ENCODE measurements around the gene TSPAN3. TPM values are rescaled to one million over a fixed set of nuclear protein-coding genes. Genes with fewer than 3 reads are reported as not detected.

TSPAN3 gene
- 10 to 100 TPM; 38.6 to 53.1 (median 42.8) TPM for total RNA-seq

DNA sequence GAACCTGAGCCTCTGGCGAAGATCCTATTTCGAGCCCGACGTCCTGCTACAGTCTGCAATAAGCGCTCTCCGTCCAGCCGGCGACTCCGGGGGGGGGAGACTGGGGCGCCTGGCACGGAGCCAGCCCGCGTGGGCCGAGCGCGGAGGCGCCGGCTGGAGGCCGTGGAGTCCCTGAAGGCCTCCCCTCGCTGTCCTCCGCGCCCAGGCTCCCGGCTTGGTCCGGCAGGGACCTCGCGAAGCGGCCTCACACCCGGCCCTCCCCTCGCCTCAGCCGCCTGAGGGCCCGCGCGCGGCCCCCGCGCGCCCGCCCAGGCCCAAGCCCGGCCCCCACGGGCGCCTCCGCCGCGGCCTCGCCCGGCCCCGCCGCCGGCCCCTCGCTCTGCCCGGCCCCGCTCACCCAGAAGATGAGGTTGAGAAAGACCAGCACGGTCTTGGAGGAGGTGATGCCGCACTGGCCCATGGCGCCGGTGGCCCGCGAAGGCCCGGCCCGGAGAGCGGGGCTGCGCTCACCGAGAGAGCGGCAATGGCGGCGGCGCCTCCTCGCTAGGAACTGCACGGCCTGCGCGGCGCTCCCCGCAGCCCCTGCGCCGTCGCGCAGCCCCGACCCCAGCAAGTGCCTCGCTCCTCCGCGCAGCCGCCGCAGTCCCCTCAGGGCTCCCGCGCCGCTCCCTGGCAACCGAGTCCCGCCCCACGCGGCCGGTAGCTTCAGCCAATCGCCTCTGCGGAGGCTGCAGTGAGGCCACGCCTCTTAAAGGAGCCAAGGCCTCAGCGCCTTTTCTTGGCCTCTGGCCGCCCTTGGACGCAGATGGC is at the start of gene TSPAN3:
TSS of gene TSPAN3 (minus strand) at position 615 of the 810 bp plus-strand sequence. CDS start at position 460, 155 bp downstream.
- ATAC-seq (peak; percentile 99), DNase-seq (peak; percentile 90)
- H3K4me3 Mint-ChIP-seq: peak within 1 kb of the TSS; percentile 85
- peaks cover 2% of the 10 kb centered on the region for H3K36me3 Mint-ChIP-seq (ENCODE audit: insufficient read depth)
- peaks cover 35% of the 10 kb centered on the region for H3K4me1 Mint-ChIP-seq (ENCODE audit: low read depth)
- H3K27me3 Mint-ChIP-seq (ENCODE audit: low read depth): peaks cover 5% of the 10 kb centered on the region
- no peaks in the 10 kb centered on the region for H3K9me3 Mint-ChIP-seq

DNA sequence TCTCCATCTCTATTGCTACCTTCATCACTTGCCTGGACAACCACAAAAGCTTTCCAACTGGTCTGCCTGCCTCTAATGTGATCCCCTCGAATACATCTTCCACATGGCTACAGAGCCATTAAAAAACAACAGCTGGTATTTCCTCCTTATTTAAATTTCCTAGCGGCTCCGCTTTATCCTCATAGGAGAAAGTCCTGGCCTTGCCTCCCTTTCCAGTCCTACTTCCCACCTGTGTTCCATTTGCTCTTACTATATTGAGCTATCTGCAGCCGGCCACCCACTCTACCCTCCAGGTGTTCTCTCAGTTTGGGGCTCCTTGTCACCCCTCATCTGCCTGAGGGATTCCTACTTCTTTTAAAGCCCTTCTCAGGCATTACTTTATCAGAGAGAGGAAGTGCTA is 49.7 kb upstream of the TSPAN3 start:
- H3K4me1 Mint-ChIP-seq (ENCODE audit: low read depth): peaks cover 9% of the 10 kb centered on the region
- H3K27me3 Mint-ChIP-seq (ENCODE audit: low read depth): no peaks in the 10 kb centered on the region
- H3K9me3 Mint-ChIP-seq: no peaks in the 10 kb centered on the region
- DNase-seq: no peak
- H3K4me3 Mint-ChIP-seq: no peak overlapping the region
- ATAC-seq: no peak
- H3K36me3 Mint-ChIP-seq (ENCODE audit: insufficient read depth): no peaks in the 10 kb centered on the region

DNA sequence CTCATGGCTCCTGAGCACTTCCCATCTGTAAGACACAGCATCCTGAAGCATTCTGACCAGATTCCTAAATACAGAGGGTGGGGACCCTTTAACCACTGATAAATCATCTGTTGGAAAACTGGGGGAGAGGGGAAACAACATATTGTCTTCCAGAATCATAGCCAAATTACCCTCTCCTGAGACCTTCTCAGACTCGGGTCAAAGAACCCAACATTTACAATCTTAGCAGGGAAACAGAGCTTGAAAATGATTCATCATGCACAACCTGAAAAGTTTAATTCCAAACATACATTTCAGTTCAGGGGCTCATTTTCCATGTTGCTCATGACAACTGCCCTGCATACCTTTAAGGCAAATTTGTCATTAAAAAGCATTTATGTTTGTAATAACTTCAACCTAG is 48.5 kb upstream of the TSPAN3 start:
- H3K4me1 Mint-ChIP-seq (ENCODE audit: low read depth): peaks cover 9% of the 10 kb centered on the region
- no peaks in the 10 kb centered on the region for H3K27me3 Mint-ChIP-seq (ENCODE audit: low read depth)
- no peak overlapping the region for H3K4me3 Mint-ChIP-seq
- no peaks in the 10 kb centered on the region for H3K9me3 Mint-ChIP-seq
- no peaks in the 10 kb centered on the region for H3K36me3 Mint-ChIP-seq (ENCODE audit: insufficient read depth)
- ATAC-seq (no peak), DNase-seq (no peak)

DNA sequence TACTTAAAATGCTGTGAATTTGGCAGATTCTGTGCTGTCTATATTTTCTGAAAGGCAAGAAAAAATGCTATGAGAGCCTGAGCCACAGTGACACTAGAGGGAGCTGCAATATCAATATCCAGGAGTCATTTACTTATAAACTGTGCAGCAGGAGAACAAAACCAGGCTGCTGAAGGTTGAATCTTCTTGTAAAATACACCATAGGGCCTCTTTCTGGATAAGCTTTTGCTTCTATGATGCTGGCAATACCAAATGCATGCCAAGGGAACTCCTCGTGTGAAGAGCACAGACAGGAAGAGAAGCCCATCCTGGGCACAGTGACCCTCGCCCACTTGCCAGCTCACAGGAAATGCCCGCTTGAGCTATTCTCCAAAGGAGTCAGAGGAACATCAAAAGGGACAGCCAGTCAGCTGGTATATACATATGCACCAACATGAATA is 48.0 kb upstream of the TSPAN3 start:
- Mint-ChIP-seq H3K9me3 (no peaks in the 10 kb centered on the region), H3K27me3 (ENCODE audit: low read depth) (no peaks in the 10 kb centered on the region), H3K4me1 (ENCODE audit: low read depth) (peaks cover 9% of the 10 kb centered on the region), H3K4me3 (no peak overlapping the region), H3K36me3 (ENCODE audit: insufficient read depth) (peaks cover under 1% of the 10 kb centered on the region)
- peak in 1 of 2 donors; percentile 43 for ATAC-seq
- DNase-seq: no peak

DNA sequence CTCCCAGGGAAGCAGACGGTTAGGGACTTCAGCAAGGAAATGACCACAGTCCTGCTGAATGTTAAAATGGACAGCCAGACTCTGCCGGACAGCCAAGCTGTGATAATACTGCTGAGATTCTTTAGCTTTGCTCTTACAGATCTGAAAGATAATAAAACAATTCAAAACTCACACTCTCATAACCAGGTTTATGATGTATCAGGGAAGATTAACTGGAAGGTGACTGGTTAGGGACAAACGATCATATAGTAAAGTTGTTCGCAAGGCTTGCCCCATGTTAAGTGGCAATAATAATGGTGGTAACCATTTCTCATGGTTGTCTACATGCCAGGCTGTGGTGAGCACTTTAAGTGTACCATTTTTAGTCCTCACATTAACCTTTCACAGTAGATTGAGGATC is 44.3 kb upstream of the TSPAN3 start:
- Mint-ChIP-seq H3K36me3 (ENCODE audit: insufficient read depth) (peaks cover 3% of the 10 kb centered on the region), H3K27me3 (ENCODE audit: low read depth) (no peaks in the 10 kb centered on the region), H3K9me3 (no peaks in the 10 kb centered on the region), H3K4me3 (no peak overlapping the region), H3K4me1 (ENCODE audit: low read depth) (peaks cover 7% of the 10 kb centered on the region)
- ATAC-seq (no peak), DNase-seq (no peak)

DNA sequence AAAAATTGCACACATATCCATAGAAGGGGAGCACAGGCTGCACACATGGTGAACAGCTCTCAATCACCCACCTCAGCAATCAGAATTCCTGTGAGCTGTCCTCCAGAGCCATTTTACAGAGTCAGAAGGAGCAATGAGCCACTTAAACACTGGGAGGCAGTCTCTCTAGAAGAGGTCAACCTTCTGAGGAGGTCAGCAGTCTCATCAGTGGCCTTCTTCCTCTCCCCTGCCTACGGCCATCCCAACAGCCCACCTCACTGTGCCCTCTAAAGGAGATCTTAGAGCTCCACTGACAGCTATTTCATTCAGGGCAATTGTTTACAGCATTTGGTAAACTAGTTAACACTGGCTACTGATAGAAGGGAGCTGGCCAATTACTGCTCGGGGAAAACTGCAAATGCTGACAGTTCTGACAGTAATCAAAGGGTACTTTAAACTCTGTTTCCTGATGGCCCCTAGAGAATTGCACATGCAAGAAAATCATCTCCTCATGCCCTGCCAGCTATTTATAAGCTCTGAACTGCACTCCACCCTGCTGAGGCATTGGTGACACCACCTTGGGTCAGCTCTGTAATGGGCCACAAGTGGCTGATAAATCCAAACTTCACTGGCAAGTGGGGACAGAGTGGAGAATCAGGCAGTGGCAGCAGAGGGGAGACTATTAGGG is 42.1 kb upstream of the TSPAN3 start:
- Mint-ChIP-seq H3K36me3 (ENCODE audit: insufficient read depth) (peaks cover 3% of the 10 kb centered on the region), H3K9me3 (no peaks in the 10 kb centered on the region), H3K4me3 (no peak overlapping the region), H3K4me1 (ENCODE audit: low read depth) (no peaks in the 10 kb centered on the region), H3K27me3 (ENCODE audit: low read depth) (no peaks in the 10 kb centered on the region)
- DNase-seq: no peak
- no peak for ATAC-seq

DNA sequence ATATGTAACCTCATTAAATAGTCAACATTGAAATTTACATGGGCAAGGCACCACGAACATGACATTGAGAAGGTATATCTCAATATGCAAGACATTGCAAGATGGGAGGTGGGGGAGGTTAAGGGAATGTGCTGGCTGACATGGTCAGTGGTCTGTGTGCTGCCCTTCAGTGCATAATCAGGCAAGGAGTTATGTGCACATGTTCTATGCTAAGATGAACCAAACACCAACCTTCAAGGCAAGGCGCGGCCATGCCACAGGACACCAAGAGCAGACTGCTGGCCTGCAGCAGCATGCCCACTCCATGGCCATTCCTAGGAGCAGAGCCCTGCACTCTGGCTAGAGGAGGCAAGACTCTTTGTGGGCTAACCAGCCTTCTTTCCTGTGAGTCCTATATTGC is 40.9 kb upstream of the TSPAN3 start:
- no peak for ATAC-seq
- Mint-ChIP-seq H3K27me3 (ENCODE audit: low read depth) (no peaks in the 10 kb centered on the region), H3K36me3 (ENCODE audit: insufficient read depth) (peaks cover 3% of the 10 kb centered on the region), H3K4me1 (ENCODE audit: low read depth) (no peaks in the 10 kb centered on the region), H3K4me3 (no peak overlapping the region), H3K9me3 (no peaks in the 10 kb centered on the region)
- no peak for DNase-seq

DNA sequence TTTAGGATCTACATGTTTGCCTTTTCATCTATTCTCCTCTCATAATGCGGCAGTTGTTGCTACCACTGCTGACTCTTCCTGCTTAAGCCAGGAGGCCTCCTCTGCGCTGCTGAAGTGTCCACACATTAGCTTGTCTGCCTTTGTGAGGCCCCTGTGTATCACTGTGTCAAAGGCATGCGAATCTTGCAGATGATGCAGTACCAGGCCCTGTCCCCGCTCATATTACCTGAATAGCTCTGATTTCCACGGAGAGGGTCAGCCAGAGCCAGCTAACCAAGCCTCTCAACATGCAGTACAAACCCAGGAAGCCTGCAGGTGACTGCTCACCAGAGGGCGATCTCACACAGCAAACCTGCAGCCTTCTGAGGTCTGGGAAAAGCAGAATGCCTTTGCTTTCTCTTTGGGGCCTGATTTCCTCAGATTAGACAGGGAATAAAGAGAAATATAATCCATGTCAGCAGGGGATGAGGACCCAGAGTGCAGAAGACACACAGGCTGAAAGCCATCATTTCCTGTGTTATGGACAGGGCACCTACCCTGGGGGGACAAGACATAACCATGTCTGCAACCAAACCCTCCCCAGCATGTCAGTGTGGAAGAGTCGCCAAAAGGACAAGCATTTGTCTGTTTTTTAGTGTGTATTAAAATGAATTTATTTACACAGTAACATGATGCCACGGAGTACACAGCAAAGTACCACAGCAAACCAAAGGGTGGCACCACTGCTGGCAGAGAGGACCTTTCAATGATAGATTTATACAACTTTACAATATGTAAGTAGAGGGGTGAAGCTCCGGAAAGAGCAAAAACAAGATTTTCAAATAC is 36.8 kb upstream of the TSPAN3 start:
- Mint-ChIP-seq H3K27me3 (ENCODE audit: low read depth) (no peaks in the 10 kb centered on the region), H3K9me3 (no peaks in the 10 kb centered on the region), H3K36me3 (ENCODE audit: insufficient read depth) (no peaks in the 10 kb centered on the region), H3K4me1 (ENCODE audit: low read depth) (no peaks in the 10 kb centered on the region), H3K4me3 (no peak overlapping the region)
- ATAC-seq (peak in 1 of 2 donors; percentile 50), DNase-seq (peak; percentile 21)

DNA sequence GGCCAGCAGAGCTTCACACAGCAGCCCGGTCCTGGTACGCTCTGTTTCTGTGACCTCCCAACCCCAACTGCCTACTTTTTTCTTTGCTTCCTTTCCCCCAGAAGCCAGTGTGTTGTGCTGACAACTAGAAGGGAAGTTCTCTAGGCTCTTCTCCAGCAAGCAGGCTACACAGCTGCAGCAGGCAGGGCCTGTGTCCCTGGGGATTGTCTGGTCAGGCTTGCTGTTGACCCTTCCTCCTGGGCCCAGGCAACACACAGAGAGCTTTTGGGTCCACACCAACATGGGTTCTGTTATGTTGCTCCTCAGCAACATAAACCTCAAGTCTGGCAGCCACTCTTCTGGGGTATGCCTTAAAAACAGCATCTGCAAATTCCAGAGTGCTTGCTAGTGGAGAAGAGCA is 36.2 kb upstream of the TSPAN3 start:
- Mint-ChIP-seq H3K4me3 (no peak overlapping the region), H3K36me3 (ENCODE audit: insufficient read depth) (no peaks in the 10 kb centered on the region), H3K4me1 (ENCODE audit: low read depth) (no peaks in the 10 kb centered on the region), H3K9me3 (no peaks in the 10 kb centered on the region), H3K27me3 (ENCODE audit: low read depth) (no peaks in the 10 kb centered on the region)
- no peak for ATAC-seq
- no peak for DNase-seq

DNA sequence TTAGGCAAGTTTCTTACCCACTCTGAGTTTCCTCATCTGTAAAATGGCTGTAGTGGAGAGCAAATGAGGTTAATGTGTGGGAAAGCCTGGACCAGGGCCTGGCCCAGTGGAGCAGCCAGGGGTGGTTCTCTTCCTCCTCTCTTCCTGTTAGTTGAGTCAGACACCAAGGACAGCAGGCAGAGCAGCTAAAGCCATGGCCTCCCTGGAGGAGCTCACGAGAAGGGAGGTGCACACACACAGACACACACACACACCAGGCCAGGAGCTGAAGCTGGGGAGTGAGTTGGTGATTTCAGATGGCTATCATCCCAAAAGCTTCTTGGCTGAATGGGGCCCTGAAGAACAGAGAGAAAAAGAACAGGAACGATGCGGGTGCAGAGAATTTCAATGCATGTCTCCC is 33.2 kb upstream of the TSPAN3 start:
- Mint-ChIP-seq H3K36me3 (ENCODE audit: insufficient read depth) (no peaks in the 10 kb centered on the region), H3K4me1 (ENCODE audit: low read depth) (no peaks in the 10 kb centered on the region), H3K27me3 (ENCODE audit: low read depth) (no peaks in the 10 kb centered on the region), H3K9me3 (no peaks in the 10 kb centered on the region), H3K4me3 (no peak overlapping the region)
- ATAC-seq (no peak), DNase-seq (no peak)

DNA sequence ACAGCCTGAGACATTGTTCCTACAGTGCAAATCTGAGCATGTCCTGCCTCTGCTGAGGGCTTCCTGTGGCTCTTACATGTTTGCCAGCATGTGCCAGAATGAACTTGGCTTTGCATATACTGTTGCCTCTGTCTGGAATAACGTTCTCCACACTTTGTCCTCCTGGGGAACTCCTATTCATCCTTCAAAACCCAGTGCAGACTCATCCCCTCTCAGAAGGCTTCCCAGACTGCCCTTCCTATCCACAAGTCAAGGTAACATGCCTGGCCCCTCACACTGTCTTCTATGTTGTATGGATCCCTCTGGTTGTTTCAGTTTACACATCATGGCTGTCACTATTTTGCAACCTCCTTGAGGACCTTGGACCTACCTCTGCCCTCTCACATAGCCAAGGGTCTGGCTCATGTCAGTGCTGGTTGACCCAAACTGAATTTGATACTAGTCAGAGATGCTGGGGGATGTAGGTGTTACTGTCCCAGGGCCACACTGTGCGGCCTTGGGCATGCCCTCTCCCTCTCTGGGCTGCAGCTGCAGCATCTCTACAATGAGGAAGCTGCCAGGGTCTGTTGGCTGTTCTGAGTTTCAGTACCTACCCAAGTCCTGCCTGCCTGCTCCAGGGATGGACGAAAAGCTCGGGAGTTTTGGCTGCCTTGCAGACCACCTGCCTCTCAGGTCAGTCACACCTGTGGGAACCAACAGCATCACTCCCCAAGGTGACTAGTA is 29.0 kb upstream of the TSPAN3 start:
- DNase-seq (no peak), ATAC-seq (no peak)
- no peaks in the 10 kb centered on the region for H3K9me3 Mint-ChIP-seq
- no peaks in the 10 kb centered on the region for H3K36me3 Mint-ChIP-seq (ENCODE audit: insufficient read depth)
- no peaks in the 10 kb centered on the region for H3K27me3 Mint-ChIP-seq (ENCODE audit: low read depth)
- no peak overlapping the region for H3K4me3 Mint-ChIP-seq
- no peaks in the 10 kb centered on the region for H3K4me1 Mint-ChIP-seq (ENCODE audit: low read depth)

DNA sequence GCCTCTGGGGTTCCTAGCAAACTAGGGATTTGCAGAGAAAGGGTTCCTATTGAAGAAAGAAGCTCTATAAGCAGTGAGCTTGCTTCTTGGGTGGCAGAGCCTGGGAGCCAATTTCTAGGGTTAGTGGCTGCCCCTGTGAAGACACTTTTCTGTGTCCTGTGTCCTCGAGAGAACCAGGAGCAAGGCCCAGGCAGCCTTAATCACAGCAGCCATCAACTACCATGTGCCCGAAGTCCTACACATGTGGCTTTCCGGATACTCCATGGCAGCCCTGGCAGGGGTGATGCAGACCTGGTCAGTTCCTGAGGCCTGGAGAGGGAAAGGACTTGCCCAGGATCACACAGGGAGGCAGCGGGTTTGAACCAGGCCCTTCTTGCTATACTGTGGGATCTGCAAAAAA is 27.7 kb upstream of the TSPAN3 start:
- Mint-ChIP-seq H3K4me1 (ENCODE audit: low read depth) (no peaks in the 10 kb centered on the region), H3K27me3 (ENCODE audit: low read depth) (no peaks in the 10 kb centered on the region), H3K36me3 (ENCODE audit: insufficient read depth) (no peaks in the 10 kb centered on the region), H3K4me3 (no peak overlapping the region), H3K9me3 (no peaks in the 10 kb centered on the region)
- DNase-seq (no peak), ATAC-seq (no peak)

DNA sequence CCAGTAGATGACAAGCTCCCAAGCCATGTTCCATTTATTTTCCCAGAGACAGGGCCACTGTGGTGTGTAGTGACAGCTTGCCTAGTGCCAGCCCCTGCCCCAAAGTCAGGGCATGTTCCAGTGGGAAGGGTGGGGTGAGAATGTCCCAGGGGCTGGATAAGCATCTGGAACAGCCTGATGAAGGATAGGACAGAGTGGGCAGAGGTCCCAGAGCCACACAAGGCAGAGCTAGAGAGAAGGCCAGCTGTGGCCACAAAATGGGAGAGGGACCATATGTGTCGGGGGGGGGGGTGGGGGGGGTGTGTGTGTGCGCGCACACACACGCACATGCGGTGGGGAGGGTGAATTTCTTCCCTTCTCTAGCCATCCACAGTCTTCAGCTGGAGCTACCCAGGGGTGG is 27.0 kb upstream of the TSPAN3 start:
- Mint-ChIP-seq H3K27me3 (ENCODE audit: low read depth) (no peaks in the 10 kb centered on the region), H3K36me3 (ENCODE audit: insufficient read depth) (no peaks in the 10 kb centered on the region), H3K4me1 (ENCODE audit: low read depth) (no peaks in the 10 kb centered on the region), H3K4me3 (no peak overlapping the region), H3K9me3 (no peaks in the 10 kb centered on the region)
- no peak for DNase-seq
- no peak for ATAC-seq

DNA sequence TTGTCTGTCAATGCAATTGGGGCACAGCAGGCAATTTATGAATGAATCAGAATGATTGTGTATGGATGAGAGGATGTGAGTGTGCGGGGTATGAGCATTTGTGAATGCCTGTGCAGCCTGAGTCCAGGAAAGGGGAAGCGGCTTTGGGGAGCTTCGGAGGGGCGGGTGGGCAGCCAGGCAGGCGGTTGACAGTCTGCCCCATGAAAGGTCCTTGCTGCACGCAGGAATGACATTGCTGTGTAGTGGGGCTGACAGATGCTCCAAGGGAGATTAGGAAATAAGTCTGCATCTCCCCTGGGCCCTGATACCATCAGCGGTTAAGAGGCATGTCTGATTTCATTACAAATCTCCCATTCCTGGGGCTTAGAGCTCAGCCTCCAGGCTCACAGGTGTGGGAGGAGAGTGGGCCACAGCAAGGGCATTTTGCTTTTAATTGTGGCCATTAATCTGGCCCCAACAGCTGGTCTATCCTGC is 26.4 kb upstream of the TSPAN3 start:
- ATAC-seq: no peak
- Mint-ChIP-seq H3K36me3 (ENCODE audit: insufficient read depth) (no peaks in the 10 kb centered on the region), H3K9me3 (no peaks in the 10 kb centered on the region), H3K27me3 (ENCODE audit: low read depth) (no peaks in the 10 kb centered on the region), H3K4me3 (no peak overlapping the region), H3K4me1 (ENCODE audit: low read depth) (no peaks in the 10 kb centered on the region)
- no peak for DNase-seq
